GM21737 (cell line): ENCODE measurements around the gene BCAS3.
A peak's percentile ranks its signal among the peaks of the same experiment; 100 is the strongest.

Source experiments
- ATAC-seq: cut with Tn5 transposase; IDR thresholded peaks from one replicate; pipeline ENCODE4 v1.9.1; 2021; ENCODE audit warnings: mild to moderate bottlenecking, moderate library complexity; ENCODE audit not compliant: unreplicated experiment

Gene BCAS3

DNA sequence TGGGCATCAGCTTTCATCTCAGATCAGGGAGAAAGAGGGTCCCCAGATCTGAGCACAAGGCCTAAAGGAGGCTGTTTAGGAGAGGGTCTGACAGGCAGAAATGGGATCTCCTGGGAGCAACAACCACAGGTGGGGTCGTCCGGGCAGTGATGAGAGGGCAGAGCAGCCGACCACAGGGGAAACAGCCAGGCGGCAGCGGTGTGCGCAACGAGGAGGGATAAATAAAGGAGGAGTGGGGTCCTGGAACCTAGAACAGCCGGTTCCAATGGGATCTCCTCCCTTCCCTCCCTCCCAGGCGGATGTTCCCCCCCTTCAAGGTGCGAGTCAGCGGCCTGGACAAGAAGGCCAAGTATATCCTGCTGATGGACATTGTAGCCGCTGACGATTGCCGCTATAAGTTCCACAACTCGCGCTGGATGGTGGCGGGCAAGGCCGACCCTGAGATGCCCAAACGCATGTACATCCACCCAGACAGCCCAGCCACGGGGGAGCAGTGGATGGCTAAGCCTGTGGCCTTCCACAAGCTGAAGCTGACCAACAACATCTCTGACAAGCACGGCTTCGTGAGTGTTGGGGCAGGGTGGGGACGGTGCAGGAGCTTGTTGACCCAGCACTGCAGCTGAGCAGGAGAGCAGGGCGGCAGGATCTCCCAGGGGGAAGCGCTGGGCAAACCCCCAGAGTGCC is 723.9 kb downstream of the BCAS3 start:
- no peak for ATAC-seq

DNA sequence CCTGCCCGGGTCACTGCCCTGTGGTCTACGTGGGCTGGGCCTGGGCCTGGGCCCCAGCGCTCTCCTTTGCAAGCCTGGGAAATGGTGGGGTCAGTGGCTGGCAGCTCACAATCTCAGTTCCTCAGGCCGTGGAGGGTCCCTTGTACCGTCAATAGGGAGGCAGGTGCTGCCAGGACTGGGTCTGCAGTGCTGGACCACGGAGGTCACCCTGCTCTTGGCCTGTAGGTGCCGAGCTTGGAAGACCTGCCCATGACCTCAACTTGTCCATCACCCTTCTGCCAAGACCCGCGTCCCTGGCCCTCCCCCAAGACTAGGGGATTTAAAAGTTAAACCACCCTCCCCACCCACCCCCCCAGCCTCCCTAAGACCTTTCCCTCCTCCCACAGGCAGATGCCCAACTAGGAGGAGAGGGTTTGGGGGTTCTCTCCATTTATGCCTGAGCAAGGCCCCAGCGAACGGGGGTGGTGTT is 724.5 kb downstream of the BCAS3 start:
- no peak for ATAC-seq

- no peak for ATAC-seq
Measured at GRCh38 chr17:61402978-61403800, 725.5 kb downstream of the BCAS3 start.

GRCh38 chr17:61403801-61404662 is 726.4 kb downstream of the BCAS3 start:
- ATAC-seq: no peak

DNA sequence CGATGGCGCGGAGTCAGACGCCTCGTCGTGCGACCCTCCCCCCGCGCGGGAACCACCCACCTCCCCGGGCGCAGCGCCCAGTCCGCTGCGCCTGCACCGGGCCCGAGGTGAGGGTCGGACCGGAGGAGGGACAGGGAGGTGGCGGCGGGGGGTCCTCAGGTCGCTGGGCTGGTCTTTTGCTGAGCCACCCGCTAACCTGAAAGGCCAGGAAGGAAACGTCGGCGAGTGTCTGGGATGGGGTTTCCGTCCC is 726.9 kb downstream of the BCAS3 start:
- ATAC-seq: no peak

DNA sequence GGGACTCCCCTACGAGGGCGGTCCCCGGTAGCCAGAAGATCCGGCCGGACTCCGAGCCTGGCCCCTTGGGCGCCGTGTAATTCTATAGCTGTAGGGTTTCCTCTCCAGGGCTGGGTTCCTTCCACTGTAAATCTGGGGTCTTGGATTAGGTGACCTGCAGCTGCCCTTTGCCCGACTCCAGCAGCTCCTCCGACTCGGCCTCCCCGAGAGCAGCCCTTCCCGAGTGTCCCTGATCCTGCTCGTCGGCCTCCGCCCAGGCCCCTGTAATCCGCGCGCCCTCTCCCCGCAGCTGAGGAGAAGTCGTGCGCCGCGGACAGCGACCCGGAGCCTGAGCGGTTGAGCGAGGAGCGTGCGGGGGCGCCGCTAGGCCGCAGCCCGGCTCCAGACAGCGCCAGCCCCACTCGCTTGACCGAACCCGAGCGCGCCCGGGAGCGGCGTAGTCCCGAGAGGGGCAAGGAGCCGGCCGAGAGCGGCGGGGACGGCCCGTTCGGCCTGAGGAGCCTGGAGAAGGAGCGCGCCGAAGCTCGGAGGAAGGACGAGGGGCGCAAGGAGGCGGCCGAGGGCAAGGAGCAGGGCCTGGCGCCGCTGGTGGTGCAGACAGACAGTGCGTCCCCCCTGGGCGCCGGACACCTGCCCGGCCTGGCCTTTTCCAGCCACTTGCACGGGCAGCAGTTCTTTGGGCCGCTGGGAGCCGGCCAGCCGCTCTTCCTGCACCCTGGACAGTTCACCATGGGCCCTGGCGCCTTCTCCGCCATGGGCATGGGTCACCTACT is 727.4 kb downstream of the BCAS3 start:
- ATAC-seq: no peak

- no peak for ATAC-seq
Measured at GRCh38 chr17:61405686-61406536, 728.3 kb downstream of the BCAS3 start.

- ATAC-seq: no peak
Measured at GRCh38 chr17:61406537-61406845, 728.8 kb downstream of the BCAS3 start.

DNA sequence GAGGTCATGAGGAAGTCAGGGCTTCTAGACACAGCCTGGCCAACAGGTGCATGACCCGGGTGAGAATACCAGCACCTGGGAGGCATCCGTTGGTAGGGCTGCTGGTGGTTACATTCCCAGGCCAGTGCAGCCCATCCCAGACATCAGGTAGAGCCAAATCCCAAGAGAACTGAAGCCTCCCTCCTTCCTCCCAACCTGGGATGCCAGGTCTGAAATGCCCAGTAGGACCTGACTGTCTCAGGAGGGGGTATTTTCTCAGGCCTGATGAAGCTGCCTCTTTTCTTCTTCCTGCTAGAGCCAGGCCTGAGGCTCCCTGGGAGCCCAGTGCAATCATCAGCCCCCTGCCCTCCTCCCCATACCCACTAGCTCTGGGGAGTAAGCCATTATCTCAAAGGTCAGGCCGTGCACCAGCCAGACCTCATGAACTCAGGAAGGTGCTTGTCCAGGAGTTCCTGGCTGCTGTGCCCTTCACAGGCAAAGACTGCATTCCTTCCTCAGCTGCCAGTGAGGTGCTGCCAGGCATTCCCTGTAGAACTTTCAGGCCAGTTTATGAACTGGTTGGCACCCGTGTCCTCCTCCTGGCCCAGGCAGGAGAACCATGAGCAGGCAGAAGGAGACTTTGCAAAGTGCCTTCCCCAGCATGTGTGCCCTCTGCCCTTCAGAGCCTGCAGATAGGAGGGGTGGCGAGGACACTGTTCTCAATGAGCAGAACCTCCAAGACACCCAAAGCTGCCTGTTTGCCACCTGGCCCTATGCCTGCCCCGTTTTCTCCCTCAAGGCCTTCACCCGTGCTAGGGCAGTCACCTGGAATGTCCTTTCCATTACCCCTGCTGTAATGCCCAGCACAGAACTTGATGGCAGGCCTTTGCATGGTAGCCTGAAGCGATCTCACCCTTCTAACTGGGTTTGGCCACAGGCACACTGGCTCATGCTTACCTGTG is 729.6 kb downstream of the BCAS3 start:
- no peak for ATAC-seq

GRCh38 chr17:61408151-61409041 is 730.7 kb downstream of the BCAS3 start:
- no peak for ATAC-seq

DNA sequence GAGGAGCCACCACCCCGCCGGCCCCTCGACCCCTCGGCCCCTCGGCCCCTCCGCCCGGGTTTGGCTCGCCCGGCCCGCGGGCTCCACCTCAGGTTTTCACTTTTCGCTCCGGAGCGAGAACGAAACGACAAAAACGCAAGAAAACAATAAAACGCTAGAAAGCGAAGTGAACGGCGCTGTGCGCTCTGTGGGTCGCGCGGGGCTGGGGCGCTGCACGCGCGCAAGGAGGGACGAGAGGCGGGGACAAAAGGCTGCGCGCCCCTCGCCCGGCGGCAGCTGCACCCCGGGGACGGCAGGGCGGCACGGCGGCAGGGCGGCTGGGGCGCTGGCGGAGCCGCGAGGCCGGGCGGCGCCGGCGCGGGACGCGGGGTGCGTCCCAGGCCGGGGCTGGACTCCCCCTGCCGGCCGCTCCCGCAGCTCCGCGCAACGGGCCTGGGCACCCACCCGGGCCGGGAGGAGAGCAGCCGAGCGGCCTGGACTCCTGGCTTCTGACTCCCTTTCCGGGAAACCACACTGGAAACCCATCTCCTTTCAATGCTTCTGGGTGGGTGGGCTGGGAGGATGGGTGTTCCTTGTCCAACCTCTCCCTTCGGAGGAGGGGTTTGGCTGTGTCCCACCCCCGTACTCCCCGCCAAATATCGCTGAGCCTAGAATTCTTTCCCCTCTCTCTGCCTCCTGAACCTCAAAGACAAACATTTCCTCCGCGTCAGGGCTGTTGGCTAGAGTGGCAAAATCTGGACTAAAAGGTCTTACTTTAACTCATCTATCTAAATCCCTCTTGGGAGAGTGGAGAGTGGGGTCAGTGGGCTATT is 731.9 kb downstream of the BCAS3 start:
- no peak for ATAC-seq

- no peak for ATAC-seq
Measured at GRCh38 chr17:61410141-61411010, 732.7 kb downstream of the BCAS3 start.

- ATAC-seq: no peak
Measured at GRCh38 chr17:61411011-61411260, 733.3 kb downstream of the BCAS3 start.

GRCh38 chr17:61411261-61412142 is 733.9 kb downstream of the BCAS3 start:
- ATAC-seq: no peak

DNA sequence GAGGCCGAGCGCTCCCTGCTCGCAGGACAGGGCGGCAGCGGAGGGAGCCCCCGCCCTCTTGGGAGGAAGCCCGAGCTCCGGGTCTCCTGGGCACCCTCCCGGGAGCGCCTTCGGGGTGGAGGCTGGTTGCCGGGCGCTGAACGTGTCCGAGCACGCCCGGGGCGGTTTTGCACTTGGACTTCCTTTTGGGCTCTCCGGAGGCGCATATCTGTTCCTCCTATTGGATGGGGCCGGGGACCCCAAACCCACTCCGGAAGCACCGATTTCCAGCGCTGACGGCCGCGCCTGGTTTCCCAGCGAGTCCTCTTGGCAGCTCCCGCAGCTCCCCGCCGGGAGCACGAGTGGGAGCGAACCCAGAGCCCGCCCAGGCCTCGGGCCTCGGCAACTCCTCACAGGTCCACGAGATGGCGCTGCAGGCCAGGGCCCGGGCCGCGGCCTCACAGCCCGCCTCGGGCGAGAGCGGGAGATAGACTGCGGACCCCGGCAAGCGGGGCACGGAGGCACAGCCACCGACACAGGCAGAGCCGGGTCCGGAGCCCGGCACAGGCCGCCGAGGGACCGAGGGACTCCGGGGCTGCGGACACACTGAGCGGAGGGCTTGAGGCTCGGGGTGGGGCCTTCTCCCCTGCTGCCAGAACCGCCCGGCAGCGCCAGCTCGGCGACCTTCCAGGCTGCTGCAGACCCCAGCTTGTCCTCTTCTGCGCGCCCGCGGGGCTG is 734.6 kb downstream of the BCAS3 start:
- peak; percentile 59 for ATAC-seq
